LoVo (cell line): ENCODE measurements around the gene LINC00632.

ENCODE experiments used
- DNase-seq: peaks from one replicate; pipeline ENCODE4 v3.0.0-alpha.2; 2016; ENCODE audit warnings: low spot score

The LINC00632 gene

GRCh38 chrX:140765043-140765784 is 55.7 kb downstream of the LINC00632 start:
- DNase-seq, result no peak

DNA sequence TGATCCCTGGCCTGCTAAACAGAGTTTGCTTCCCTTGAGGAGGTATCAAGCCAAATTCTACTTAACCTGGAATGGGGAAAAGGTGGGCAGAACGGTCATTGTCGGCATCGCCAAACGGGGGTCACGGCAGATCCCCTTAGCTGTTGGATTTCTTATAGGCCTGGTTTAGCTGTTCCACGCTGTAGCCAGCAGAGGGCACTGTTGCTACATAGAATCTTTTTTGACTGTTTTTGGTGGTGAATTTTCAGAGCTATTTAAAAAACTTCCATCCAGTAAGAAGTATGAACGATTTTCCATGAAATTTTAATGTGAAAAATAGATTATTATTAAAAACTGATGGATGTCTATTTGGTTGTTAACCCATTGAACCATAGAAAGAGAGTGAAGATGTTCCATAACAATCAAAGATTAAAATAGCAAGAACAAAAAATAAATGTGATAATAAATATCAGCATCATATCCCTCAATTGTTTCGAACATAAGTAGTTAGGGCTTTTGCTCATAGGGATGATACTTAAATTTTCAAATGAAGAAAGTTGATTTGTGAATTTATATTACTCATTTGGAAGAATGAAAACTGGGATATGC is 56.6 kb downstream of the LINC00632 start:
- DNase-seq, result peak; percentile 11

GRCh38 chrX:140767646-140768045 is 58.1 kb downstream of the LINC00632 start:
- DNase-seq, result no peak

DNA sequence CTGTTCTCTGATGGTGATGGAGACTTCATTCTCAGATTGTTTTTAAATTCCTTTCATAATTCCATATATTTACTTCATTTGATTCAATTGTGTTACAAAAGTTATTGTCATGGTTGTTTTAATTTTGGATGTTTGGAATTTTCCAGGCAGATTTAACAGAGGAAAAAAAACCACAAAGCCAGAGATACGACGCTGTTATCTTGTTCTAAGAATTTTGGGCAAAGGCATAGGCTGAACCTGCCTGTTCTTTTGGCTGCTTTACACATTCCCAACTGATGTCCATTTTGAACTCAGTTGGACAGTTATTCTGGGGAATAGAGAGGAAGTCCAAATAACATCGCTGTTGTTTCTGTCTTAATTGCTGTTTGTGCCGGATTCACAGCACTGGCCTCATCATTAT is 65.7 kb downstream of the LINC00632 start:
- DNase-seq, result no peak

- no peak for DNase-seq
Measured at GRCh38 chrX:140776320-140776719, 66.8 kb downstream of the LINC00632 start.

GRCh38 chrX:140794642-140795041 is 85.1 kb downstream of the LINC00632 start:
- no peak for DNase-seq

DNA sequence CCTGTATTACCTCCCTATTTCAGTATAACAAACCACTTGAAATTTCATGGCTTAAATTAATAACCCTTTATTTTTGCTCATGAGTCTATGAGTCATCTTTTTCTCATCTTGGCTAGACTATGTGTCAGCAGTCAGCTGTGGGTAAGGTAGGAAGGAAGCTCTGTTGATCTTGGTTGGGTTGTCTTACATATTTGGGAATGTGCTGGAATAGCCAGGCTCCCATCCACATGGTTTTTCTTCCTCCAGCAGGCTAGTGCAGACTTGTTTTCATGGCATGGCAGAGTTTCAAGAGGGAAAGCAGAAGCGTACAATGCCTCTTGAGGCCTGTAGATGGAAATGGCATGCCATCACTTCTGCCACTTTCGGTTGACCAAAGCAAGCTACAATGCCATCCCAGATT is 89.7 kb downstream of the LINC00632 start:
- DNase-seq, result no peak

- no peak for DNase-seq
Measured at GRCh38 chrX:140804292-140804691, 94.7 kb downstream of the LINC00632 start.

DNA sequence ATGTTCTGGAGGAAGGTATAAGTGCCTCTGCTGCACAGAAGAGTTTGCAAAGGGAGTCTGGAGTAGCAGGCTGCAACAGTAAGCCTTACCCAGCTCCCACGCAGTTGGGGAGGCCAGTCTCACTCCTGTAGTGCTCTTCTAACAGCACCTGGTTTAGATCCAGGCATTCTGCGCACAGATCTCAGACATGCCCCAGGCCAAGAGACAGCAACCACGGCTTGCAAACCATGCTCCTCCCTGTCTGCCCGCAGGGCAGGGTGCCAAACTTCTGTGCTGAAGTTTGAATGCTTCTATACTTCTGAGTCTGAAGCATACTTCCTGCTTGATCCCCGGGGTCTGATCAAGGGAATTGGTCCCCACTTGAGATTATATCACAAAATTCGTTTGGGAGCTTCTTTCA is 106.3 kb downstream of the LINC00632 start:
- DNase-seq, result no peak

DNA sequence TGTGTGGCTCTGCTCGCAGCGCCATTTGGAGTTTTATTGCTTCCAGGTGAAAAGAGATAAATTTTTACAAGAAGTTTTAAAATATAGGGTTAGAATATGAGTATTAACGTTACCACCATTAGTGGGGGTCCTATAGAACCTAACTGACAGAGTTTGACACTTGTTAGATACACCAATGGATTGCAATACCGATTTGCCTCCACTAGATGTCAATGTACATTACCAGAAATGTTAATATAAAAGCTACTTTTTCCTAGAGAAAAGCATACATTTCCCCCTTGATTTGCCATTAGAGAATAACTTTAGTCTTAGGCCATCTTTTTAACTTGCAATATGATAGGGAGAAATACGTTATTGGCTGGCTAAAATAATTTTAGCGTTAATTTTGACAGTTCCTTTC is 108.4 kb downstream of the LINC00632 start:
- DNase-seq, result peak; percentile 11

- no peak for DNase-seq
Measured at GRCh38 chrX:140821280-140821679, 111.7 kb downstream of the LINC00632 start.

GRCh38 chrX:140822184-140822583 is 112.6 kb downstream of the LINC00632 start:
- no peak for DNase-seq

- DNase-seq, result no peak
Measured at GRCh38 chrX:140822861-140823260, 113.3 kb downstream of the LINC00632 start.

DNA sequence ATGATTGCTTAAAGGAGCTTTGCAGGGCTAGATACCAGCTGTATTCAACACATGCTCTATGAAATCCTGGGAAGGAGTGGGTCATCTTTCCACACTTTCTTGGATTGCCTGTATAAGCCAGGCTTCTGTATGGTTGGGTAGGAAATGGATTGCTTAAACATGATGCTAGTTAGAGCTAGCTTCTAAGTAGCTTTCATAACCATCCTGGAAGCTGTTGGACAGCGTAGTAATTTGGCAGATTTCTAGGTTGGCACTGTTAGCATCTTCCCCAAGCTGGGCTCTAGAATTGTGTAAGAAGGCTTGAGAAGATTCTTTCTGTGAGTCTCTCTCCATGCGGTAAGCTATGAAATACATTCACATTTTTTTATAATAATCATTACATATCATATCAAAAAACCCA is 127.3 kb downstream of the LINC00632 start:
- DNase-seq, result no peak
